Liver (tissue), 3 donors: ENCODE data around the gene PLA2G4A.

Source experiments
- CTCF ChIP-seq: fragments of 150-350 bp; IDR thresholded peaks from 2 replicates; pipeline ENCODE4 v1.5.1; 2017; ENCODE audit warnings: improper control_type of control experiment, low read depth, low read length; ENCODE audit not compliant: missing input control
- HNF4G ChIP-seq: IDR thresholded peaks from 2 replicates; pipeline ENCODE4 v1.6.1; 2016; ENCODE audit warnings: antibody characterized with exemption
- RAD21 ChIP-seq, 2 donors: IDR thresholded peaks; 2 replicates each; pipeline ENCODE4 v1.6.1; 2016; ENCODE audit warnings: antibody characterized with exemption in 2 of 2, mild to moderate bottlenecking in 2 of 2
- REST ChIP-seq: IDR thresholded peaks from 2 replicates; pipeline ENCODE4 v1.6.1; 2016; ENCODE audit warnings: antibody characterized with exemption, mild to moderate bottlenecking
- TF ChIP-seq, protein P1 (sequence below): IDR thresholded peaks from 2 replicates; pipeline ENCODE4 v1.6.1; 2016; ENCODE audit warnings: antibody characterized with exemption
- donor health status: healthy.
- donor health status: healthy.

DNA sequence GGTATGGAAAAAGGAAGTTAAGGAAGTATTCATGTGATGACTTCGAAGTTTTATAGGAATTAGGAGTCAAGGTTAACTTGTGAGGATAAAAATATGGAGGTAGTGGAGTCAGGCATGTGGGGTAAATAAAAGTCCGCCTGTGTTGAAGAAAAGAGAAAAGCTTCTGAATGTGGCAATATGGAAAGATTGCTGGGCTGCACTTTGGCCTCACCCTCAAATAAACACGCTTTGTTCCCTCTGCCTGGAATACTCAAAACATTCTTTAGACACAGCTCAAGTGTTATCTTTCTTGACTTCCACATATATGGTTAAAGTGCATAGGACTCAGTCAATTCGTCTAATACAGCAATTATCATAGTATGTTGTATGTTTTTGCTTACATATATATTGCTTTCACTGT lies 137.7 kb downstream of the PLA2G4A start:
- TF ChIP-seq CTCF (no peak), REST (no peak), RAD21 (IDR thresholded peaks at IDR 0.05) (no peak), HNF4G (no peak)
- TF ChIP-seq, protein P1, sequence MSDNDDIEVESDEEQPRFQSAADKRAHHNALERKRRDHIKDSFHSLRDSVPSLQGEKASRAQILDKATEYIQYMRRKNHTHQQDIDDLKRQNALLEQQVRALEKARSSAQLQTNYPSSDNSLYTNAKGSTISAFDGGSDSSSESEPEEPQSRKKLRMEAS = no peak
